H1 (cell line): ENCODE results near the gene ZBTB38. TPM values are rescaled to one million over a fixed set of nuclear protein-coding genes. Genes with fewer than 3 reads are reported as not detected.

Experiments used
- CTCF ChIA-PET: fragments of 300-600 bp; sonication (Branson Sonifier 250); formaldehyde crosslinking; loops from one replicate; lab custom pipeline; 2021; ENCODE audit not compliant: partially characterized antibody; lab: Charles Lee
- POLR2A ChIA-PET: fragments of 300-600 bp; sonication (Branson Sonifier 250); formaldehyde crosslinking; loops from one replicate; lab custom pipeline; 2021; ENCODE audit warnings: inconsistent platforms; ENCODE audit not compliant: partially characterized antibody; lab: Charles Lee
- DNase-seq, 2 experiments: peaks; one replicate each; pipeline versions ENCODE4 v3.0.0 to v3.0.0-alpha.2; 2010 to 2022; ENCODE audit warnings: low spot score in 2 of 2, low read depth in 1 of 2, mixed read lengths in 1 of 2
- FAIRE-seq: peaks from 2 replicates; lab custom pipeline; 2011; peaks lifted over from hg19 to GRCh38; lab: Jason Lieb, UNC
- H2AFZ ChIP-seq: 2 replicates; pipeline ENCODE4 v1.8.1; 2012; ENCODE audit warnings: low read length, inconsistent platforms
- H2AK5ac ChIP-seq: 2 replicates; pipeline ENCODE4 v1.6.1; 2013; ENCODE audit warnings: low read depth, low read length
- H2BK120ac ChIP-seq: replicated peaks from 2 replicates; pipeline ENCODE3; 2013; ENCODE audit warnings: low read depth, low read length, inconsistent platforms
- H2BK12ac ChIP-seq: 2 replicates; pipeline ENCODE4 v1.6.1; 2013; ENCODE audit warnings: low read depth, low read length
- H2BK15ac ChIP-seq: 2 replicates; pipeline ENCODE4 v1.6.1; 2013; ENCODE audit warnings: low read length
- H2BK20ac ChIP-seq: 2 replicates; pipeline ENCODE4 v1.6.1; 2013; ENCODE audit warnings: low read length
- H2BK5ac ChIP-seq: 2 replicates; pipeline ENCODE4 v1.6.1; 2013; ENCODE audit warnings: low read depth, low read length
- H3K14ac ChIP-seq: 2 replicates; pipeline ENCODE4 v1.6.1; 2013; ENCODE audit warnings: inconsistent platforms; ENCODE audit not compliant: insufficient read length
- H3K18ac ChIP-seq: 2 replicates; pipeline ENCODE4 v1.6.1; 2013; ENCODE audit warnings: low read length; ENCODE audit errors: extremely low read depth
- H3K23ac ChIP-seq: 2 replicates; pipeline ENCODE4 v1.6.1; 2013; ENCODE audit warnings: inconsistent platforms; ENCODE audit not compliant: insufficient read length
- H3K23me2 ChIP-seq: 2 replicates; pipeline ENCODE4 v1.6.1; 2013; ENCODE audit warnings: low read depth, low read length
- H3K27ac ChIP-seq: 2 replicates; pipeline ENCODE4 v1.6.1; 2011; ENCODE audit warnings: low read depth, low read length, inconsistent platforms
- H3K27me3 ChIP-seq, 4 experiments: replicated peaks in 1 of 4; 1 replicate in 1 of 4; 2 replicates in 3 of 4; pipeline versions ENCODE4 v1.6.1 to v1.8.1; 2011 to 2013; ENCODE audit warnings: low read length in 3 of 4, mild to moderate bottlenecking in 3 of 4, inconsistent platforms in 2 of 4, mixed read lengths in 2 of 4, moderate library complexity in 1 of 4; ENCODE audit not compliant: control insufficient read depth in 3 of 4, insufficient read depth in 3 of 4; ENCODE audit errors: extremely low read depth in 1 of 4
- H3K36me3 ChIP-seq, 4 experiments: 2 replicates each; pipeline versions ENCODE4 v1.6.1 to v1.8.1; 2011 to 2013; ENCODE audit warnings: mild to moderate bottlenecking in 4 of 4, low read length in 3 of 4, moderate library complexity in 2 of 4, control low read depth in 1 of 4, inconsistent platforms in 1 of 4; ENCODE audit not compliant: insufficient read depth in 4 of 4, control insufficient read depth in 2 of 4
- H3K4ac ChIP-seq: replicated peaks from 2 replicates; pipeline ENCODE3; 2013; ENCODE audit warnings: low read length, low read depth, mixed read lengths, inconsistent platforms; ENCODE audit not compliant: insufficient read length
- H3K4me1 ChIP-seq, 4 experiments: replicated peaks in 1 of 4; 1 replicate in 1 of 4; 2 replicates in 3 of 4; pipeline versions ENCODE4 v1.6.1 to v1.8.1; 2011 to 2013; ENCODE audit warnings: low read length in 3 of 4, inconsistent platforms in 2 of 4, mixed read lengths in 1 of 4; ENCODE audit not compliant: insufficient read depth in 4 of 4, control insufficient read depth in 3 of 4
- H3K4me2 ChIP-seq, 2 experiments: 2 replicates each; pipeline versions ENCODE4 v1.6.1 to v1.8.1; 2011 to 2013; ENCODE audit warnings: low read depth in 2 of 2, low read length in 2 of 2, control low read depth in 1 of 2, inconsistent platforms in 1 of 2, mild to moderate bottlenecking in 1 of 2; ENCODE audit not compliant: insufficient read depth in 1 of 2
- H3K4me3 ChIP-seq, 4 experiments: fragments of 200-600, 300-600 bp in 1 of 4; sonication (generic), shearing (Covaris generic), sonication (Bioruptor Twin) in 1 of 4; 2 replicates each; pipeline versions ENCODE4 v1.5.1 to v1.8.1; 2011 to 2016; ENCODE audit warnings: low read length in 4 of 4, low read depth in 3 of 4, control low read depth in 2 of 4, inconsistent platforms in 2 of 4, mild to moderate bottlenecking in 2 of 4, mixed read lengths in 1 of 4, moderate library complexity in 1 of 4; ENCODE audit not compliant: insufficient read depth in 2 of 4; ENCODE audit errors: extremely low read depth in 1 of 4
- H3K56ac ChIP-seq: replicated peaks from 2 replicates; pipeline ENCODE3; 2013; ENCODE audit warnings: low read depth, mild to moderate bottlenecking, mixed read lengths, low read length, inconsistent platforms; ENCODE audit not compliant: insufficient read length
- H3K79me1 ChIP-seq: 2 replicates; pipeline ENCODE4 v1.6.1; 2013; ENCODE audit warnings: low read depth, low read length, control low read depth
- H3K79me2 ChIP-seq, 2 experiments: 2 replicates each; pipeline versions ENCODE4 v1.6.1 to v1.8.1; 2012 to 2013; ENCODE audit warnings: low read length in 2 of 2, mild to moderate bottlenecking in 2 of 2, inconsistent platforms in 1 of 2; ENCODE audit not compliant: insufficient read depth in 2 of 2, control insufficient read depth in 1 of 2
- H3K9ac ChIP-seq, 4 experiments: replicated peaks in 1 of 4; 1 replicate in 1 of 4; 2 replicates in 3 of 4; pipeline versions ENCODE4 v1.6.1 to v1.8.1; 2011 to 2013; ENCODE audit warnings: low read depth in 3 of 4, low read length in 3 of 4, control low read depth in 2 of 4, mild to moderate bottlenecking in 2 of 4, moderate library complexity in 2 of 4, inconsistent platforms in 1 of 4; ENCODE audit errors: extremely low read depth in 1 of 4
- H3K9me3 ChIP-seq, 2 experiments: 2 replicates each; pipeline versions ENCODE4 v1.6.1 to v1.8.1; 2012 to 2013; ENCODE audit warnings: mild to moderate bottlenecking in 2 of 2, moderate library complexity in 2 of 2, control low read depth in 1 of 2, inconsistent platforms in 1 of 2, low read depth in 1 of 2, low read length in 1 of 2, mixed read lengths in 1 of 2; ENCODE audit not compliant: insufficient read depth in 2 of 2
- H4K20me1 ChIP-seq, 2 experiments: replicated peaks in 1 of 2; 2 replicates each; pipeline versions ENCODE3 to v1.8.1; 2011 to 2013; ENCODE audit warnings: inconsistent platforms in 2 of 2, low read length in 2 of 2, mild to moderate bottlenecking in 1 of 2; ENCODE audit not compliant: insufficient read depth in 2 of 2, control insufficient read depth in 1 of 2
- H4K5ac ChIP-seq: 2 replicates; pipeline ENCODE4 v1.6.1; 2013; ENCODE audit warnings: low read length, low read depth, mixed read lengths, inconsistent platforms; ENCODE audit not compliant: insufficient read length
- H4K8ac ChIP-seq: 2 replicates; pipeline ENCODE4 v1.8.0; 2013; ENCODE audit warnings: mild to moderate bottlenecking, moderate library complexity, low read length, inconsistent platforms; ENCODE audit not compliant: insufficient read depth; ENCODE audit errors: extremely low read depth
- H4K91ac ChIP-seq: replicated peaks from 2 replicates; pipeline ENCODE3; 2013; ENCODE audit warnings: low read length, mixed read lengths, inconsistent platforms; ENCODE audit not compliant: insufficient read length
- WGBS, 2 experiments: shearing (Covaris generic) in 1 of 2; methylation state at CpG; one replicate each; pipeline versions ENCODE4 v1.1.6 to v1.1.7; 2013 to 2015; ENCODE audit warnings: low lambda C conversion rate in 2 of 2, mixed read lengths in 2 of 2, inconsistent platforms in 1 of 2, low coverage in 1 of 2, missing lambda C conversion rate in 1 of 2; ENCODE audit not compliant: insufficient replicate concordance in 2 of 2, insufficient coverage in 1 of 2, insufficient read length in 1 of 2; ENCODE audit errors: extremely low coverage in 1 of 2, missing lambda C conversion rate in 1 of 2; 5-methylcytosine and 5-hydroxymethylcytosine counted together
- polyA plus RNA-seq, 7 experiments: library from polyadenylated mRNA; depleted of rRNA in 3 of 7; stranded (reverse) in 5 of 7; unstranded in 2 of 7; fragments of >200 nt in 5 of 7; fragments of 200-250 nt in 2 of 7; gene quantifications; 1 replicate in 5 of 7; 2 replicates in 1 of 7; 4 replicates in 1 of 7; pipeline versions ENCODE4 v1.2.1 to v1.2.3, GENCODE V29; 2011 to 2013; ENCODE audit warnings: missing spikeins in 2 of 7, mixed read lengths in 2 of 7
- total RNA-seq: library from RNA; stranded (reverse); fragmentation: NEBNext Ultra II Directional; extraction: Animal tissue kit (Norgen Biotek cat#: 25700); gene quantifications from 2 replicates; pipeline ENCODE4 v1.2.1, GENCODE V29; 2021

ZBTB38 gene
- total and polyA plus RNA-seq, 2 of the 8 experiments (the other 6 are each of a cell fraction or from before 2014, with no cell fraction given), result 4.4 to 10.5 TPM

GRCh38 chr3:141383555-141384129 is 15.3 kb downstream of the ZBTB38 start:
- Histone ChIP-seq H3K4me1 (peaks cover 0 to 11% (median 5%) of the 10 kb centered on the region in 4 experiments; a peak in 4 of 7 replicates), H3K14ac (no peak overlapping the region), H3K23me2 (no peaks in the 10 kb centered on the region; the same call in 1 of the 2 replicates), H2BK15ac (no peak overlapping the region), H3K79me1 (no peaks in the 10 kb centered on the region; the same call in 1 of the 2 replicates), H3K79me2 (no peaks in the 10 kb centered on the region), H4K91ac (no peak overlapping the region), H2AK5ac (no peak overlapping the region), H3K36me3 (no peaks in the 10 kb centered on the region), H4K20me1 (no peaks in the 10 kb centered on the region), H4K8ac (no peak overlapping the region), H2BK5ac (no peak overlapping the region), H3K23ac (no peak overlapping the region), H3K9me3 (no peaks in the 10 kb centered on the region), H3K4me2 (no peak overlapping the region), H3K9ac (no peak overlapping the region), H3K27me3 (no peaks in the 10 kb centered on the region), H3K4me3 (no peak overlapping the region), H2AFZ (no peak overlapping the region), H2BK120ac (no peak overlapping the region), H3K56ac (no peak overlapping the region), H3K18ac (no peak overlapping the region), H2BK12ac (no peak overlapping the region), H3K27ac (no peak overlapping the region), H2BK20ac (no peak overlapping the region), H4K5ac (no peak overlapping the region), H3K4ac (no peak overlapping the region)
- ChIA-PET CTCF (interaction anchor here (0.8 to 5.4 kb wide), 11 partner anchors 10 to 384 kb away, joined by 3 to 31 read pairs (median 6); partner anchors contain the start of gene PXYLP1), POLR2A (interaction anchor here (0.9 to 1.6 kb wide), 3 partner anchors 36 to 58 kb away, joined by 3 to 4 read pairs (median 3); no protein-coding TSS in a partner anchor)
- DNase-seq (no peak), FAIRE-seq (no peak)
- 90% methylated on average over 14 of the region's 14 CpGs; no CpG with 5 or more reads in 1 of the 2 experiments for WGBS, 2 experiments
